ENCODE measurements around the gene INO80C.

- no peak for TF ChIP-seq CTCF (IDR thresholded peaks at IDR 0.05; ENCODE audit: low read depth, low read length)
- no peak for TF ChIP-seq EZH2phosphoT487 (IDR thresholded peaks at IDR 0.05; ENCODE audit: low read depth)
Observed at GRCh38 chr18:35458677-35459441, 38.9 kb downstream of the INO80C start.
